Hepatocyte (in vitro differentiated cells): ENCODE data around the gene PAOX. TPM values are rescaled to one million over a fixed set of nuclear protein-coding genes. Genes with fewer than 3 reads are reported as not detected.
A peak's percentile ranks its signal among the peaks of the same experiment; 100 is the strongest.

Source experiments
- DNase-seq: peaks from one replicate; pipeline ENCODE4 v3.0.0-alpha.2; 2016; ENCODE audit warnings: low spot score
- H2AFZ ChIP-seq: fragments of 200-600 bp; sonication (generic); 2 replicates; pipeline ENCODE4 v1.6.0; 2016; ENCODE audit warnings: antibody characterized with exemption, mild to moderate bottlenecking
- H3K27ac ChIP-seq: fragments of 200-600 bp; sonication (generic); 2 replicates; pipeline ENCODE4 v1.5.1; 2016; ENCODE audit warnings: mild to moderate bottlenecking
- H3K27me3 ChIP-seq: fragments of 200-600 bp; sonication (generic); 2 replicates; pipeline ENCODE4 v1.6.1; 2016
- H3K36me3 ChIP-seq: fragments of 200-600 bp; sonication (generic); replicated peaks from 2 replicates; pipeline ENCODE4 v1.5.1; 2016; ENCODE audit warnings: low read depth; ENCODE audit not compliant: insufficient read depth
- H3K4me1 ChIP-seq: fragments of 200-600 bp; sonication (generic); 2 replicates; pipeline ENCODE4 v1.5.1; 2016; ENCODE audit warnings: mild to moderate bottlenecking, moderate library complexity; ENCODE audit not compliant: insufficient read depth
- H3K4me2 ChIP-seq: fragments of 200-600 bp; sonication (generic); 2 replicates; pipeline ENCODE4 v1.6.0; 2016
- H3K4me3 ChIP-seq: fragments of 200-600 bp; sonication (generic); 2 replicates; pipeline ENCODE4 v1.5.1; 2016; ENCODE audit warnings: mild to moderate bottlenecking
- H3K79me2 ChIP-seq: fragments of 200-600 bp; sonication (generic); 2 replicates; pipeline ENCODE4 v1.6.0; 2017; ENCODE audit warnings: mild to moderate bottlenecking
- H3K9me2 ChIP-seq: fragments of 200-600 bp; sonication (generic); replicated peaks from 2 replicates; pipeline ENCODE4 v1.6.0; 2017; ENCODE audit warnings: mild to moderate bottlenecking; ENCODE audit not compliant: insufficient read depth
- H3K9me3 ChIP-seq: fragments of 200-600 bp; sonication (generic); 2 replicates; pipeline ENCODE4 v1.5.1; 2016; ENCODE audit warnings: low read depth, mild to moderate bottlenecking
- H4K20me1 ChIP-seq: fragments of 200-600 bp; sonication (generic); 2 replicates; pipeline ENCODE4 v1.6.0; 2016; ENCODE audit warnings: mild to moderate bottlenecking; ENCODE audit not compliant: insufficient read depth, poor library complexity, severe bottlenecking
- CTCF ChIP-seq: fragments of 200-600 bp; sonication (generic); IDR thresholded peaks from 2 replicates; pipeline ENCODE4 v1.5.1; 2016; ENCODE audit warnings: antibody characterized with exemption, mild to moderate bottlenecking; ENCODE audit not compliant: poor library complexity
- EZH2 ChIP-seq: fragments of 200-600 bp; sonication (generic); IDR thresholded peaks from 2 replicates; pipeline ENCODE4 v1.6.1; 2016; ENCODE audit warnings: antibody characterized with exemption, mild to moderate bottlenecking, borderline replicate concordance
- EZH2phosphoT487 ChIP-seq: fragments of 200-600 bp; sonication (generic); IDR thresholded peaks from one replicate; pipeline ENCODE4 v1.6.1; 2018; ENCODE audit warnings: antibody characterized with exemption, mild to moderate bottlenecking, low read depth, moderate library complexity; ENCODE audit not compliant: unreplicated experiment, severe bottlenecking
- WGBS: methylation state at CpG from one replicate; pipeline ENCODE4 v1.1.6; 2016; ENCODE audit warnings: low lambda C conversion rate; ENCODE audit errors: missing lambda C conversion rate; 5-methylcytosine and 5-hydroxymethylcytosine counted together
- microRNA-seq: library from miRNA; unstranded; fragments of <30 nt; microRNA quantifications from one replicate; pipeline ENCODE4, GENCODE V29; 2017
- polyA plus RNA-seq: library from polyadenylated mRNA; unstranded; fragments of >200 nt; fragmentation: Nextera tagmentation; extraction: Ambion mirVana; gene quantifications from 2 replicates; pipeline ENCODE4 v1.2.1, GENCODE V29; 2016
- small RNA-seq: library from RNA; depleted of rRNA; stranded (forward); fragments of <200 nt; gene quantifications from one replicate; pipeline ENCODE3, GENCODE V24; 2014
- total RNA-seq: library from RNA; depleted of rRNA; stranded (reverse); fragments of >200 nt; gene quantifications from 2 replicates; pipeline ENCODE4 v1.2.3, GENCODE V29; 2014

Gene PAOX
- total and polyA plus RNA-seq, 2 experiments from 2014 or later: 11.5 to 19.6 TPM

GRCh38 chr10:133438711-133439273, 59.7 kb downstream of the PAOX start:
- Histone ChIP-seq H3K27ac (no peak overlapping the region), H3K4me1 (no peaks in the 10 kb centered on the region), H3K4me2 (no peak overlapping the region), H3K36me3 (no peaks in the 10 kb centered on the region), H3K27me3 (no peaks in the 10 kb centered on the region), H3K9me3 (no peaks in the 10 kb centered on the region), H2AFZ (no peak overlapping the region), H3K4me3 (no peak overlapping the region), H3K79me2 (no peaks in the 10 kb centered on the region), H4K20me1 (no peaks in the 10 kb centered on the region), H3K9me2 (no peaks in the 10 kb centered on the region)
- DNase-seq: no peak
- WGBS: 61% methylated on average over 11 of the region's 11 CpGs
- TF ChIP-seq CTCF: no peak
- no peak for TF ChIP-seq EZH2

GRCh38 chr10:133439517-133440461, 60.7 kb downstream of the PAOX start:
- TF ChIP-seq EZH2phosphoT487 (no peak), CTCF (no peak), EZH2 (no peak)
- H3K27ac ChIP-seq: no peak overlapping the region
- no peak overlapping the region for H3K4me3 ChIP-seq
- peak; percentile 2 for DNase-seq
- H3K9me3 ChIP-seq: no peaks in the 10 kb centered on the region
- no peak overlapping the region for H3K4me2 ChIP-seq
- WGBS: 89% methylated on average over 25 of the region's 25 CpGs
- H3K79me2 ChIP-seq: no peaks in the 10 kb centered on the region
- no peaks in the 10 kb centered on the region for H3K27me3 ChIP-seq
- H3K4me1 ChIP-seq: no peaks in the 10 kb centered on the region
- H4K20me1 ChIP-seq: no peaks in the 10 kb centered on the region
- no peaks in the 10 kb centered on the region for H3K36me3 ChIP-seq
- H2AFZ ChIP-seq: no peak overlapping the region
- no peaks in the 10 kb centered on the region for H3K9me2 ChIP-seq

- no peaks in the 10 kb centered on the region for H3K4me1 ChIP-seq
- no peaks in the 10 kb centered on the region for H3K9me2 ChIP-seq
- no peak overlapping the region for H3K27ac ChIP-seq
- DNase-seq: peak; percentile 1
- no peaks in the 10 kb centered on the region for H3K79me2 ChIP-seq
- no peaks in the 10 kb centered on the region for H3K9me3 ChIP-seq
- H3K36me3 ChIP-seq: no peaks in the 10 kb centered on the region
- no peak overlapping the region for H3K4me3 ChIP-seq
- H4K20me1 ChIP-seq: no peaks in the 10 kb centered on the region
- TF ChIP-seq CTCF (no peak), EZH2 (no peak), EZH2phosphoT487 (no peak)
- 94% methylated on average over 17 of the region's 18 CpGs for WGBS
- no peaks in the 10 kb centered on the region for H3K27me3 ChIP-seq
- no peak overlapping the region for H3K4me2 ChIP-seq
- H2AFZ ChIP-seq: no peak overlapping the region
These were observed 61.7 kb downstream of the PAOX start for GRCh38 chr10:133440633-133441285.

Small RNA genes within 50 kb of the gene (microRNA-seq; reads per million reads assigned to microRNA genes)
- 2.2 reads per million for gene MIR3944

Small RNA genes within 50 kb of the gene (small RNA-seq; reads per million reads assigned to genes)
- gene AL360181.4 (not detected), gene BANF1P2 (not detected), gene MIR3944 (not detected)

Other genes starting within 250 kb of the PAOX start
- gene KNDC1, start 219.0 kb upstream of the PAOX start, total RNA-seq: 3.8 and 13.4 TPM in 2 replicates
- gene KNDC1, start 219.0 kb upstream of the PAOX start, polyA plus RNA-seq: 4.0 and 4.3 TPM in 2 replicates
- gene UTF1, start 149.0 kb upstream of the PAOX start, total RNA-seq: not detected in 2 replicates
- not detected in 2 replicates for gene UTF1, start 149.0 kb upstream of the PAOX start, polyA plus RNA-seq
- not detected in 2 replicates for gene VENTX, start 141.4 kb upstream of the PAOX start, total RNA-seq
- not detected in 2 replicates for gene VENTX, start 141.4 kb upstream of the PAOX start, polyA plus RNA-seq
- 1.9 and 5.1 TPM in 2 replicates for gene ADAM8, start 102.4 kb upstream of the PAOX start, total RNA-seq
- gene ADAM8, start 102.4 kb upstream of the PAOX start, polyA plus RNA-seq: 3.0 and 5.4 TPM in 2 replicates
- 39.9 and 44.8 TPM in 2 replicates for gene TUBGCP2, start 70.4 kb upstream of the PAOX start, total RNA-seq
- 51.5 and 54.7 TPM in 2 replicates for gene TUBGCP2, start 70.4 kb upstream of the PAOX start, polyA plus RNA-seq
- 26.1 and 36.9 TPM in 2 replicates for gene ZNF511, start 70.3 kb upstream of the PAOX start, total RNA-seq
- 48.5 and 56.9 TPM in 2 replicates for gene ZNF511, start 70.3 kb upstream of the PAOX start, polyA plus RNA-seq
- 2.3 TPM in 1 of 2 replicates, not detected in the other for gene CALY, start 42.4 kb upstream of the PAOX start, total RNA-seq
- 3.1 and 3.7 TPM in 2 replicates for gene CALY, start 42.4 kb upstream of the PAOX start, polyA plus RNA-seq
- gene PRAP1, start 31.9 kb upstream of the PAOX start, total RNA-seq: 146 and 156 TPM in 2 replicates
- 178 and 324 TPM in 2 replicates for gene PRAP1, start 31.9 kb upstream of the PAOX start, polyA plus RNA-seq
- gene FUOM, start 21.2 kb upstream of the PAOX start, total RNA-seq: 17.3 and 34.6 TPM in 2 replicates
- 31.1 and 35.0 TPM in 2 replicates for gene FUOM, start 21.2 kb upstream of the PAOX start, polyA plus RNA-seq
- gene ECHS1, start 5.9 kb upstream of the PAOX start, total RNA-seq: 146 TPM in 2 replicates
- gene ECHS1, start 5.9 kb upstream of the PAOX start, polyA plus RNA-seq: 167 and 204 TPM in 2 replicates
- gene MTG1, start 14.9 kb downstream of the PAOX start, total RNA-seq: 53.2 and 57.0 TPM in 2 replicates
- 154 and 180 TPM in 2 replicates for gene MTG1, start 14.9 kb downstream of the PAOX start, polyA plus RNA-seq
- gene SPRN, start 45.4 kb downstream of the PAOX start, total RNA-seq: 0.28 and 0.97 TPM in 2 replicates
- 2.6 and 2.7 TPM in 2 replicates for gene SPRN, start 45.4 kb downstream of the PAOX start, polyA plus RNA-seq
- gene SCART1, start 74.7 kb downstream of the PAOX start, total RNA-seq: 0.16 and 1.00 TPM in 2 replicates
- 0.22 and 0.63 TPM in 2 replicates for gene SCART1, start 74.7 kb downstream of the PAOX start, polyA plus RNA-seq
- 0.43 TPM in 1 of 2 replicates, not detected in the other for gene CYP2E1, start 148.1 kb downstream of the PAOX start, total RNA-seq
- gene CYP2E1, start 148.1 kb downstream of the PAOX start, polyA plus RNA-seq: 0.47 TPM in 1 of 2 replicates, not detected in the other
- not detected in 2 replicates for gene SYCE1, start 186.3 kb downstream of the PAOX start, total RNA-seq
- gene SYCE1, start 186.3 kb downstream of the PAOX start, polyA plus RNA-seq: 0.12 and 0.33 TPM in 2 replicates
- not detected in 2 replicates for gene FRG2B, start 247.5 kb downstream of the PAOX start, total RNA-seq
- not detected in 2 replicates for gene FRG2B, start 247.5 kb downstream of the PAOX start, polyA plus RNA-seq